MM.1S (cell line): Measurements from ENCODE around the gene CHML.

Source experiments
- EZH2phosphoT487 ChIP-seq: fragments of 300-600 bp; sonication (generic); IDR thresholded peaks from 2 replicates; pipeline ENCODE4 v1.6.1; 2018; ENCODE audit warnings: antibody characterized with exemption, low read length
- TF ChIP-seq, protein P1 (sequence below): fragments of 300-600 bp; sonication (generic); IDR thresholded peaks from 2 replicates; pipeline ENCODE4 v1.5.1; 2016; ENCODE audit warnings: antibody characterized with exemption, low read length, mixed read lengths

DNA sequence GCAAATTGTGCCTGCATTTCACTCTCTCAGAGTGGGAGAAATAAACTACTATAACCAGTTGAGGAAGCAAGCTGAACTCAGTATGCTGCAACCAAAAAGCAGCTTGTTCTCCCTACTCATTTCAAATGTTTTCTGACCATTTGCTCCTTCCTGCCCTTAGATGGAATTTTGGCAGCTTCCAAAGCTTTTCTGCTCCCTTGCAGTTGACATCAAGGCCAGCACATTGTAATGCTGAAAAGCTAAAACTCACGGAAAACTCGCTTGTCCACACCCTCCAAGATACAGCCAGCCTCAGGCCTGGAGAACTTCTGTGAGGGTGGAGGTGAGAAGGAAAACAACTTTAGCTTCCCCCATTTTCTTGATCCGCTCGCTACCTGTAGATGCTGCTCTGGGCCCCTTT is 5.0 kb upstream of the CHML start:
- TF ChIP-seq, protein P1, sequence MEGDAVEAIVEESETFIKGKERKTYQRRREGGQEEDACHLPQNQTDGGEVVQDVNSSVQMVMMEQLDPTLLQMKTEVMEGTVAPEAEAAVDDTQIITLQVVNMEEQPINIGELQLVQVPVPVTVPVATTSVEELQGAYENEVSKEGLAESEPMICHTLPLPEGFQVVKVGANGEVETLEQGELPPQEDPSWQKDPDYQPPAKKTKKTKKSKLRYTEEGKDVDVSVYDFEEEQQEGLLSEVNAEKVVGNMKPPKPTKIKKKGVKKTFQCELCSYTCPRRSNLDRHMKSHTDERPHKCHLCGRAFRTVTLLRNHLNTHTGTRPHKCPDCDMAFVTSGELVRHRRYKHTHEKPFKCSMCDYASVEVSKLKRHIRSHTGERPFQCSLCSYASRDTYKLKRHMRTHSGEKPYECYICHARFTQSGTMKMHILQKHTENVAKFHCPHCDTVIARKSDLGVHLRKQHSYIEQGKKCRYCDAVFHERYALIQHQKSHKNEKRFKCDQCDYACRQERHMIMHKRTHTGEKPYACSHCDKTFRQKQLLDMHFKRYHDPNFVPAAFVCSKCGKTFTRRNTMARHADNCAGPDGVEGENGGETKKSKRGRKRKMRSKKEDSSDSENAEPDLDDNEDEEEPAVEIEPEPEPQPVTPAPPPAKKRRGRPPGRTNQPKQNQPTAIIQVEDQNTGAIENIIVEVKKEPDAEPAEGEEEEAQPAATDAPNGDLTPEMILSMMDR: no peak
- no peak for TF ChIP-seq EZH2phosphoT487
